SKM-1 treated with dmso at 0.1 percent for 144 hours (cell line): Measurements from ENCODE around the gene GATAD2B.

Experiments used
- DNase-seq: peaks from one replicate; lab custom pipeline; 2025; ENCODE audit not compliant: unreplicated experiment; lab: John Stamatoyannopoulos, UW

Gene GATAD2B

DNA sequence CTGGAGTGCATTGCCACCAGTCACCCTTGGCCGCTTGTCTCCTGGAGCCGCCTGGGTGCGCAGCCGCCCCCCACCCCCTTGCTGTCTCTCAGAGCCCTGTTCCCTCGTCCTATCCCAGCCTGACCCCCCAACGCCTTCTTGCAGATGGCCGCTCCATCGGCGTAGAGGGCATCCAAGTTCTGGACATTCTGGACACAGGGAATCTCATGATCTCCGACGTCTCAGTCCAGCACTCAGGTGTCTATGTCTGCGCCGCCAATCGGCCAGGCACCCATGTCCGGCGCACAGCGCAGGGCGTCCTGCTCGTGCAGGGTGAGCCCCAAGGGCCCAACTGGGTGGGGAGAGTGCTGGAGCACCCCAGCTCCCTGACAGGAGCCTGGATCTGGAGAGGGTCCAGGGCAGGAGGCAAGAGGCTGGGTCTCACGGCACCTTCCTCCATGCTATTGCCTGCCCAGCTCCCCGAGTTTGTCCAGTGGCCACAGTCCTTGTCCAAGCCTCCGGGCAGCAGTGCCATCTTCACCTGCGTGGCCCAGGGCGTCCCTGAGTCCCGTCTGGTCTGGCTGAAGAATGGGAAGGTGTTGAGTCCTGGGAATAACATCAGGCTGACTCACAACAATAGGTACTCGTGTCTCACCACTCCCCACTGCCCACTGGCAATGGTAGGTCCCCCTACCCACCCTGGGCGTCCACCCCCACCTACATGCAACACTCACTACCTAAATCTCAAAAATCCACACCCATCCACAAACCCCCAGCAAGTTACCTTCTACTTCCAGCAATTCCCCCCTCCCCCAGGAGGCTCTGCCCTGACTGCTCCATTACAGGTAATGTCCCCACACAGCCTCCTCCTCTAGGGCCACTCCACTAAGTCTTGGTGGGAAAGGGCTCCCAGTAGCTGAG, 123.0 kb downstream of the GATAD2B start:
- DNase-seq: no peak

DNA sequence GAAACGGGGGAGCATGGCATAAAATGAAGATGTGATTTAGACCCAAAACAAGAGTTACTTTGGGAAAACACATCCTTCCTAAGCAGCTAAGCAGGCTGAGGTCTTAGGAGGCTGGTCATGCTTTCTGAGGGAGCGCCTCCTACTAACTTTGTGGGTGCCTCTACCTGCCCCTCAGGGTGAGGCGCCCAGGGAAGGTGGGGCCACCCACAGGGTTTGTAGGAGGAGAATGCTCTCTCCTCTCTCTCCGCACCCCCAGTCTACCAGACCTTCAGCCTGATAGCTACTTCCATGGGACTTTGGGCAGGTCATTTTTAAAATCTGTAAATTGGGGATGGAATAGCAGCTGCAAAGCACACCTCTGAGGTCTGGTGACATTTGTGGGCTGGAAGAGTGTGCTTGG, 123.8 kb downstream of the GATAD2B start:
- DNase-seq: no peak

DNA sequence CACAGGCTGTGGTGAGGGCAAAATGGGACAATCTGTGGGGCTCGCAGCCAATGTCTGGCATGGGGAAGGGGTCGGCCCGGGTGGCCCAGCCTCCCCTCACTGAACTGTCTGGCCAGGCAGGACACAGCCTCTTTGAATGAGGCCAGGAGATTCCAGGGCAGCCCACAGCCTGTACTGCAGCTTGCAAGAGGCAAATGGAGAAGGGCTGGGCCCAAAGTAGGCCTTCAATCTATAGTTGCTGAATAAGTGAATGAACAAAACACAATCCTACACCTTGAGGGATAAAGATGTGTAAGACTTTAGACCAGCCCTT, 124.3 kb downstream of the GATAD2B start:
- no peak for DNase-seq

DNA sequence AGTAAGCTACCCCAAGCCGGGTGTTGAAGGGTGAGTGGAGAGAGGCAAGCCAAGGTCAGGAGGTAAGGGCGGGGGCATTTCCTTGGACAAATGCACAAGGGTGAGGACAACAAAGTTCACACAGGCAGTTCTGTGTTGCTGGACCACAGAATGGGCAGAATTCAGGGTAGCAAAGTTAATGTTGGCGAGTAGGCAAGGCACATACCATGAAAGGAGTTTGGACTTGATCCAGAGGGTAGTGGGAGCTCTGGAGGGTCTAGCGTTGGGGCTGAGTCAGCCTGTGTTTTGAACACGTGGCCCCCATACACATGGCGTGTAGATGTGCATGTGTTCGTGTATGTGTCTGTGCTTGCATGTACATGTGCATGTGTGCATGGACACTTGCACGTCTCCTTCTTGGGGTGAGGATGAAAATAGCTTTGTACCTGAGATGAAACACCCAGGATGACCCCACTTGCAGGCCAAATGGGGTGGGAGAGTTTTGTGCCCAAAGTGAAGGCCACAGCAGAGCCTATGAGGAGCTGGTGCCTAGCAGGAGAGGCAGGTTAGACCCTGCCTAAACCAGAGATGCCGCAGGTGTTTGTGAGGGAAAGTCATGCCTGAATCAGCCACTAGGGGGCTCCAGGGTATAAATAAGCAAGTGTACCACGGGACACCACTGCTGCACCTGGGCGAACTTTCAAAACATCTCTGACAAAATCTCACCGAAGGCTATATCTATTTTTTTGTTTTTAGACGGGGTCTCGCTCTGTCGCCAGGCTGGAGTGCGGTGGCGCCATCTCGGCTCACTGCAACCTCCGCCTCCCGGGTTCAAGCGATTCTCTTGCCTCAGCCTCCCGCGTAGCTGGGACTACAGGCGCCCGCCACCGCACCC, 125.7 kb downstream of the GATAD2B start:
- peak; percentile 75 for DNase-seq

DNA sequence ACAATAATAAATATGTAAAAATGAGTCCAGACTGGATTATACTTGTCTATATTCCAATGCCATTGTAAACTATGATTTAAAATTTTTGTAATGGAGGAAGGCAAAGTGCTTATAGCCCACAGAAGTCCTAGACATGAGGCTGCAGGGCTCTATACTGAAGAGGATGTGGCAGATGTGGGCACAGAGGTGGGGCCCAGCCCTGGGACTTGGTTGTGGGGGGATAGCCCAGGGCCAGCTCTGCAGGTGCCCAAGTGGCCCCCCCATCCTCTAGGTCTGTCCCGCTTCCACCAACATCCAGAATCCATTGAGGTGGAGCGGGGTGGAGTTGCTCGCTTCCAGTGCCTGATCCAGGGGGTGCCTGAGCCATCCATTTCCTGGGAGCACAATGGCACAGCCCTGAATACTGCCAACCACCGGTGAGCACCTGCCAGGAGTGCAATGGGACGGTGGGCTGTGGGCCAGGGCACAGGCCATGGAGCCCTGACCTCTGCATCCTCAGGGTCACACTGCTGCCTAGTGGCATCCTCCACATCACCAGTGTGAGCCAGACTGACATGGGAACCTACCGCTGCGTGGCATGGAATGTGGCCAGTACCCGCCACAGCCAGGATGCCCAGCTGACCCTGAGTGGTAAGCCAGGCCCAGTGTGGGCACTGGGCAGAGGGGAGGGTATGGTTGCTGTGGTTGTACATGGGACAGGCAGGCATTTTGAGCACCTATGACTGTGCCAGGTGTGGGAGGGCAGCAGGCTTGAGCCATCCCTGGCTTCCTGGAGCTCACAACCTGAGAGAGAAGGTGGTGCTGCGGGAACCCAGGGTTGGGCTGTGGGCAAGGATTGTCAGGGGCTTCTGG, 126.6 kb downstream of the GATAD2B start:
- no peak for DNase-seq

DNA sequence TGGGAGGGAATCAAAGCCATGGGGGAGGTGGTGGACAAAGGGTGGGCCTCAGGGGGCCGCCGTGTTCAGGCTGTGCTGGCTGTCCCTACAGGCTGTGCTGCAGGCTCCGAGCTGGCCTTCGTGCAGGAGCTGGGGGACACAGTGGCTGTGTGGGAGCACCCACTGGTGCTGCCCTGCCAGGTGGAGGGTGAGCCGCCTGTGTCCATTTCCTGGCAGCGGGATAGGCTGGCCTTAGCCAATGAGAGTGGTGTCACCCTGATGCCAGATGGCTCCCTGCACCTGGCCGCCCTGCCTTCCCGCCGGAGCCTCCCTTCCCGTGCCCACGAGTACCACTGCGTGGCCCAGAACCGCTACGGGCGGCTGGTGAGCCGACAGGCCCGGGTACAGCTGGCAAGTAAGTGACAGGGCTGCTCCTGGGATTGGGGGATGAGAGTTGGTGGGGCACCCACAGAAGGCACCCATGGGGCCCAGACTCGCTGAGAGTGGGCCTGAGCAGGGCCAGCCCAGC, 127.4 kb downstream of the GATAD2B start:
- DNase-seq: no peak

DNA sequence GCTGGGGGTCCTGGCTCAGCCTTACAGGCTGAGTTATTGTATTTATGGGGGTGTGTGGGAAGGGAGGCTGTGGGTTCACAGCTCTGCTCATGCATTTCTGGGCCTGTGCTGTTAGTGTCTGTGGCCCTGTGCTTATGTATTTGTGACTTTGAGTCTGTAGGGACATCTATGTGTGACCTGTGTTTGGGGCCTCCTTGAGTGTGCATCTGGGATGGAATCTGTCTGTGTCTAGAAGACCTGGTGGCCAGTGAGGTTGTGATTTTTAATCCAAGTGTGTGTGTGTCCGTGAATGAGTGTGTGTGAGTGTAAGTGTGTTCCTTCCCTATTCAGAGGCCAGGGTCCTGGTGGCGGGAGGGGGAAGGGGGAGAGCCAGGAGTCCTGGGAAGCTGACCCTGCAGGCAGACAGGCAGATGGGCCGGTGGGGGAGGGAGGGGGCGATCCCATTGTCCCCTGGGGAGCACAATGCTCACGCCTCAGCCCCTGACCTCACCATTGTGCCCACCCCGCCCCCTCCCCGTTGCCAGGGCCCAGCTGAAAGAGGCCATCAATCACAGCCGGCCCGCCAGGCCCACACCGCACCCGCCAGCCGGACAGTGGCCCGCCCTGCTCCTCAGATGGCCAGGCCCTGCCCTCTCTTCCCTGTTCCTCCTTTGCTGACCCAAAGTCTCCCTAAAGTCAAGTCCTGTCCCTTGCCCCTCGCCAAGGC, 128.0 kb downstream of the GATAD2B start:
- DNase-seq: no peak

DNA sequence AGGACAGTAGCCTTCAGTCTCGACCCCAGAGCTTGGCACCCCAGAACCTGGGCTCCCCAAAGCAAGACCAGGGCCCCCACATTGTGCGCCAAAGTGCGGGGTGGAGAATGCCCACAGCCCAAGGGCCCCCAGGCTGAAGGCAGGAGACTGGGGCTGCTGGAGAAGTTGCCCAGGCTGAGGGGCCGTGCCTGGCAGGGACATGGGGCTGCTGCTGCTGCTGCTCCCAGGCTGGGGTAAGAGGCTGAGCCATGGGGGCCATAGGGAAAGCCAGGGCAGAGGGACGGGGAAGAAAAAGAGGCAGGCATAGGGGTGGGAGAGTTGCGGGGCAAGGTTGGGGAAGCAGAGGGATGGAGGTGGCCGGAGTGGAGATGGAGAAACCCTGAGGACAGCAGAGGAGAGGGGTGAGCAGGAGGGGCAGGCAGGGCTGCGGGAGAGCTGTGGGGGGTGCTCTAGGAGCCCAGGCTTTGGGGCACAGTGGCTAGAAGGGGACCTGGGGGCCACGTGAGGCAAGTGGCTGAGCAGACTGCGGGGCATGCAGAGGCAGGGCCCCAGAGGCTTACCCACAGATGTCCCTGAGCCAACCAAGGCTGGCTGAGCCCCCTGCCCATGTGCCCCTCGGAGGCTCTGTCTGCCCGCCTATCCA, 128.7 kb downstream of the GATAD2B start:
- DNase-seq: no peak

DNA sequence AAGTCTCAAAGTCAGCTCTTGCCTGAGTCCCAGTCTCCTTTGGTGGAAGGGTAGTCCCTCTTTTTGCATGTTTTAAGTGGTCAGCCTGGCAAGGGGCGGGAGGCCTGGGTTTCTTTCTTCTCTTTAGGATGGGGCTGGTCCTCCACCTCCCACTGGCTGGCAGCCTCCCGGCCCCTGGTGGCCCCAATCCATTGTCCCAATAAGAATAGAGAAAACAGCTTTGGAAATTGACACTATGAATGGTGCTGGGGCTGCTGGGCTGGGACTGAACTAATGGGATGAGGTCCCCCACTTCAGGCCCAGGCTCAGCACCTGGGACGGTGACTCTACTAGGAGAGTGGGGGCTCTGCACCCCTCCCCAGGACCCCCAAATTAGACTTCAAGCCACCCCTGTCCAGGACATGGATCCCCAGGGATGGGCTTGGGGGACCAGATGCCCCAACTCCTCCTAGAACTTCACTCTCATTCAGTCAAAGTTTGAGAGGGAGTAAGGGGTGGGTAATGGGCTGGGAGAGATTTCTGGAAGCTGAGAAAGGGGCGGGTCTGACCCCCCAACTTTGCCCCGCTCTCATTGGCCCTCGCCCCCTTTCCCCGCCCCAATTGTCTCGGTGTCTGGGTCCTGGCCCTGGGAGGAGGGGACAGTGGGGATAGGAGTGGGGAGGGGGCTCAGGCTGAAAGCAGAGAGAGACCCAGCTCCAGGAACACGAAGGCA, 129.4 kb downstream of the GATAD2B start:
- no peak for DNase-seq

DNA sequence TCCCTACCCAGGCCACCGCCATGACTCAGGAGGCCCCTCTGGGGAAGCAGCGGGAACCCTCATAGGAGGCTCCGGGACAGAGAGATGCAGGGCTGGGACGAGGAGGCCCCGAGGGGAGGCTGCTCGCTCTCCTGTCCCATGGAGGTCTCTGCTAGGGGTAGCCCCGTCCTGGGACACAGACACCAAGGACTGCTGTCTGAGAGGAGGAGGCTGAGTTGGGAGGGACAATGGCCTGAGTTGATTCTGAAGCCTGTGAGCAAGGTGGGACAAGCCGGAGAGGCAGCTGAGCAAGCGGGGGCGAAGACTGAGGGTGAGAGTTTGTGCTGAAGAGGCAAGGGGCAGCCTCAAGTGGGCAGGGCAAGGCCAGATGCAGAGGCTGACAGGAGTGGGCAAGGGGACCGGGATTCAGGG, 130.1 kb downstream of the GATAD2B start:
- DNase-seq: no peak

DNA sequence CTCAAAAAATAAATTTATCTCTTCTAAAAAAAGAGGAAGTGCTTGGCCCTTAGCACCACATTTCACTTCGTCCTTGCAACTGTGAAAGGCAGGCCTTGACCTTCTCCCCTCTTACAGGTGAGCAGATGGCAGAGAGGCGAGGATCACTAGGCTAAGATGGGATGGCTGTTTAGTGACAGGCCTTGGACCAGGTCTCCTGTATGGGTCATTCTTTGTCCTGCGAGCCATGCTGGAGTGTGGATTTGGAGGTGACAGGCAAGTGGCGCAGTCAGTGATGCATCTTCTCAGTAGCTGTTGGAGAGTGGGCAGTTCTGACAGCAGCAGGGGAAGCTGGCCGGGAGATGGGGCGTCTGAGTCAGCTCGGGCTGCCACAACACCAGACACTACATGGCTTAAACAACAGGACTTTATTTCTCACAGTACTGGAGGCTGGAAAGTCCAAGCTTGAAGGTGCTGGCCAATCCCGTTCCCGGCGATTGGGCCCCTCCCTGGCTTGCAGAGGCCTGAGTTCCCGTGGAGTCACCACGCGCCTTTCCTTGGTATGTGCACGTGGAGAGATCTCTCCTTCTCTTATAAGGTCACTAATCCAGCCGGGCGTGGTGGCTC, 131.0 kb downstream of the GATAD2B start:
- no peak for DNase-seq

DNA sequence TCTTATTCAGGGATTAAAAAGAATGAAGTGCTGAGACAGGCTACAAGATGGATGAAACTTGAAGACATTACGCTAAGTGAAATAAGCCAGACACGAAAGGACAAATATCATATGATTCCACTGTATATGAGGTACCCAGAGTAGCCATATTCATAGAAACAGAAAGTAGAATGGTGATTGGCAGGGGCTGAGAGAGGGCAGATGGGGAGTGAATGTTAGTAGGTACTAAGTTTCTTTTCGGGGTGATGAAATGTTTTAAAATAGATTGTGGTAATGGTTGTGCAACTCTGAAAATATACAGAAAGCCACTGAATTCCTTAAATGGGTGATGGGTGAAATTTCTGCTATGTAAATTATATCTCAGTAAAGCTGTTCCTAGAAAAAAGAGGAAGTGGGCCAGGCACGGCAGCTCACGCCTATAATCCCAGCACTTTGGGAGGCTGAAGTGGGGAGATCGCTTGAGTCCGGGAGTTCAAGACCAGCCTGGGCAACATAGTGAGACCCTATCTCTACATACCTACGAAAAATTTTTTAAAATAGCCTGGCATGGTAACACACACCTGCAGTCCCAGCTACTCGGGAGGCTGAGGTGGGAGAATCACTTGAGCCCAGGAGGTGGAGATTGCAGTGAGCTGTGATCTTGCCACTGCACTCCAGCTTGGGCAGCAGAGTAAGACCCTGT, 131.7 kb downstream of the GATAD2B start:
- peak; percentile 100 for DNase-seq

DNA sequence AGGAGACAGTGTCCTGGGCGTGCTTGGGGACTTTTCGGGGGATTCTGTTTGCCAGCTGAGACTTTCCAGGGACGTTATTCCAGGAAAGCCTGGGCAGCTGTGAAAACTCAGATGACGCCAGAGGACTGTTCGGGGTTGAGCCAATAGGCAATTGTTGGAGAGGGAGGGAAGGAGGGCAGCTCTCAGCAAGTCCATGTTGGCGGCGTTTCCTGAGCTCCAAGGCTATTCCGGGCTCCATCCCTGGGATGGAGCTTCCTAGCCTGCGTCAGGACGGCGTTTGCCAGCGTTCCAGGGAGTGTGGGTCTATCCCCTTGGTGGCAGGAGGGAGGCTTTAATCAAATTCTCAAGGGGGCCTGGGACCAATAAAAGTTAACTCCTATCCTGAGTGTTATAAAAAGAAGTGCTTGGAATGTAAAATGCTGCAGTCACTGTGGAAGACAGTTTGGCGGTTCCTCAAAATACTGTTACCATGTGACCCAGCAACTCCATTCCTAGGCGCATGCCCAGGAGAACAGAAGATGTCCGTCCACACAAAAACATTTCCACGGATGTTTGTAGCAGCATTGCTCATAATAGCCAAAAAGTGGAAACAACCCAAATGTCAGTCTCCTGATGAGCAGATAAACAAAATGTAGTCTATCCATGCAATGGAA, 132.3 kb downstream of the GATAD2B start:
- peak; percentile 86 for DNase-seq

DNA sequence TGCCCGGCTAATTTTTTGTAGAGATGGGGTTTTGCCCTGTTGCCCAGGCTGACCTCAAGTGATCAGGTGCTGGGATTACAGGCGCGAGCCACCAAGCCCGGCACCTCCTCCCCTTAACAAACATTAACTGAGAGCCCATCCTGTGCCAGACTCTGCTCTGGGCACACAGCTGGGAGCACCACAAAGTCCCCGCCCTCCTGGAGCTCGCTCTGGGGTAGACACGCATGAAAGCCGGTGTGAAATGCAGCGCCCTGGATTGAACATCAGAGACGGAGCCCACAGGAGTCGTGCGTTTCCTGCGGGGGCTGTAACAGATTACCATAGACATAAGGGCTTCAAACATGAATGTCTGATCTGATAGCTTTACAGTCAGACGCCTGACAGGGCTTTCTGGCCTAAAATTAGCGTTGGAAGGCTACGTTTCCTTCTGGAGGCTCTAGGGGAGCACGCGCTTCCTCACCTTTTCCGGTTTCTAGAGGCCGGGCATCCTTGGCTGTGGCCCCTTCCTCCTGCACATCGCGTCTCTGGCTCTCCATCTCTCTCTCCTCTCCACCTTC, 133.2 kb downstream of the GATAD2B start:
- no peak for DNase-seq

DNA sequence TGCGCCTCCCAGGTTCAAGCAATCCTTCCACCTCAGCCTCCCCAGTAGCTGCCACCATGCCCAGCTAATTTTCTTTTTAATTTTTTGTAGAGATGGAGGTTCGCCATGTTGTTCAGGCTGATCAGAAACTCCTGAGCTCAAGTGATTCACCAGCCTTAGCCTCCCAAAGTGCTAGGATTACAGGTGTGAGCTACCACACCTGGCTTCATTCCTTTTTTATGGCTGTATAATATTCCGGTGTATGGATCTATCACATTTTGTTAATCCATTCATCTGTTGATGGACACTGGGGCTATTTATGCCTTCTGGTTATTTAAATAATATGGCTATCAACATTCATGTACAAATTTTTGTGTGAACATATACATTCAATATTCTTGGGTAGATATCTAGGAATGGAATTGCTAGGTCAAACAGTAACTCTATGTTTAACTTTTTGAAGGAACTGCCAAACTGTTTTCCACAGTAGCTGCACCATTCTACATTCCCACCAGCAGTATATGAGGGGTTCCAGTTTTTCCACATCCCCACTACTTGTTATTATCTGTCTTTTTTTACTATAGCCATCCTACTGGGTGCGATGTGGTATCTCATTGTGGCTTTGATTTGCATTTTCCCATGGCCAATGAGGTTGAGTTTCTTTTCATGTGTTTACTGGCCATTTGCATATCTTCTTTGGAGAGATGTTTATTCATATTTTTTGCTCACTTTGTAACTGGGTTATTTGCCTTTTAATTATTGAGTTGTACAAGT, 136.6 kb downstream of the GATAD2B start:
- DNase-seq: no peak

DNA sequence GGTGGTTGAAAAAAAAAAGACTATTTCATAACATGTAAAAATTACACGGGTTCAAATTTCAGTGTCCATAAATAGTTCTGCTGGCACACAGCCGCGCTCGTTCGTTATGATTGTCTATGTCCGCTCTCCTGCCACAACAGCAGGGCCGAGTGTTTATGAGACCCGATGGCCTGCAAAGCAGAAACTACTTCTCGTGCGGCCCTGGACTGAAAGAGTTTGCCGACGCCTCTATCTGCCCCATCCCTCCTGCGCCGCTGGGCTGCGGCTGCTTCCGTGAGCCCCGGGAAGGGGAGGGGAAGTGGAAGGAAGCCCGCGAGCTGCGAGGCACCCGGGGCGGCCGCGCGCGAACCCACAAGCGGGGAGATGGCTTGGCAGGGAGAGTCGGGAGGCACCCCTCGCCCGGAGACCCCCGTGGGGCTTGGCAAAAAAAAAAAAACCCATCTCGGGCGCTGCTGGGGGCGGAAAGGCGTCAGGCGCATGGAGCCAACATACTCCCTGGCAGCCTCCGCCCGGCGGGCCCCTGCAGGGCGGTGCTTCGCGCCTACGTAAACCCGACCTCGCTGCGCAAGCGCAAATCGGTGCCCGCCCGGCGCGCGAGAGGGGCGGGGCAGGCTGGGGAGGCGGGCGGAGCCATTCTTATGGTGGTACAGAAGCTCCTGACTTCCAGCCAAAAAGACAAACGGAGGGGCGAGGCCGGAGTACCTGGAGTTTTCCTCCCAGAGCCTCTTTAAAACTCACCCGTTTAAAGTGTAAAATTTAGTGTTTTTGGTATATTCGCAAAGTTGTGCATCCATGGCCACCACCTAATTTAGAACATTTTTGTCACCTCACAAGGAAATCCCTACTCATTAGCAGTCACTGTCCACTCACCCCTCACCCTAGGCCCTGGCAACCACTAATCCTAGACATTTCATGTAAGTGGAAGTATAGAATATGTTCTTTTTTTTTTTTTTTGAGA, 139.3 kb downstream of the GATAD2B start:
- peak; percentile 92 for DNase-seq
